Heart right ventricle (tissue), 16 donors: Measurements from ENCODE around the gene FHIT. TPM values are rescaled to one million over a fixed set of nuclear protein-coding genes. Genes with fewer than 3 reads are reported as not detected.

Experiments used
- ATAC-seq, 8 donors: fragments of 200-7000 bp; cut with Tn5 transposase; one replicate each; pipeline ENCODE4 v1.9.1; 2020; ENCODE audit warnings: mild to moderate bottlenecking in 8 of 8, moderate library complexity in 8 of 8, moderate number of reproducible peaks in 1 of 8
- DNase-seq, 2 donors: peaks; one replicate each; pipeline ENCODE4 v3.0.0-alpha.2; 2020
- H3K27ac ChIP-seq, 10 donors: fragments of 200-600 bp; sonication (generic) in 2 of 10; one replicate each; pipeline versions ENCODE4 v1.5.0 to v1.8.0; 2020 to 2022; ENCODE audit warnings: mild to moderate bottlenecking in 3 of 10
- H3K27me3 ChIP-seq, 7 donors: fragments of 200-600 bp; one replicate each; pipeline ENCODE4 v1.8.0; 2021 to 2022; ENCODE audit warnings: mild to moderate bottlenecking in 2 of 7
- H3K36me3 ChIP-seq, 9 donors: fragments of 200-600 bp; sonication (generic) in 1 of 9; one replicate each; pipeline versions ENCODE4 v1.5.0 to v1.8.0; 2020 to 2022; ENCODE audit warnings: mild to moderate bottlenecking in 2 of 9
- H3K4me1 ChIP-seq, 9 donors: fragments of 200-600 bp; sonication (generic) in 1 of 9; one replicate each; pipeline versions ENCODE4 v1.5.0 to v1.8.0; 2020 to 2022; ENCODE audit warnings: mild to moderate bottlenecking in 4 of 9
- H3K4me3 ChIP-seq, 10 donors: fragments of 200-600 bp; sonication (generic) in 2 of 10; one replicate each; pipeline versions ENCODE4 v1.5.0 to v1.8.0; 2020 to 2022; ENCODE audit warnings: mild to moderate bottlenecking in 7 of 10, moderate library complexity in 2 of 10
- H3K9me3 ChIP-seq, 11 donors: fragments of 200-600 bp in 10 of 11; sonication (generic) in 2 of 11; one replicate each; pipeline versions ENCODE4 v1.5.0 to v1.8.0; 2013 to 2022; ENCODE audit warnings: mild to moderate bottlenecking in 2 of 11, control low read depth in 1 of 11, moderate library complexity in 1 of 11
- WGBS, 2 donors: extraction: QIAGEN DNeasy Blood & Tissue Kit; methylation state at CpG; one replicate each; pipeline ENCODE4 v1.1.7; 2013; ENCODE audit warnings: inconsistent platforms in 1 of 2; 5-methylcytosine and 5-hydroxymethylcytosine counted together
- intact Hi-C, 10 donors: fragments of 100-400 bp; cut with DNase I; formaldehyde crosslinking; loops; one replicate each; pipeline versions ENCODE4 v1.11.1 to v1.14.2; 2022
- polyA plus RNA-seq, 2 donors: library from polyadenylated mRNA; stranded (reverse); fragments of 200-250 nt; gene quantifications; one replicate each; pipeline ENCODE4 v1.2.3, GENCODE V29; 2013
- total RNA-seq, 10 donors: library from RNA; stranded (reverse); fragmentation: NEBNext Ultra II Directional in 3 of 10; extraction: Animal tissue kit (Norgen Biotek cat#: 25700) in 3 of 10; gene quantifications; one replicate each; pipeline versions ENCODE4 v1.2.1 to v1.2.4, GENCODE V29; 2021 to 2023
- TF ChIP-seq, protein P1 (sequence below), 9 donors: fragments of 200-600 bp; sonication (generic) in 2 of 9; IDR thresholded peaks; one replicate each; pipeline versions ENCODE4 v1.5.0 to v1.8.0; 2021 to 2022; ENCODE audit warnings: antibody characterized with exemption in 9 of 9, mild to moderate bottlenecking in 5 of 9, moderate library complexity in 1 of 9
- donor health status: Arrhythmogenic right ventricular cardiomyopathy.
- donor health status: ischemic (EF 13 %, LVEDD 7.1; RV severe dilation, severe dysfunction).
- donor health status: healthy with polysubstance abuse.
- donor health status: DM: no; HTN: yes; CAD: no.
- donor health status: DM: no; HTN: no; CAD: no.
- donor health status: ischemic (EF 25% LVEDD 6.9; RV normal size, moderate dysfunction).
- donor health status: ischemic (EF 25% LVEDD 5.7; RV mildly dilated, moderate dysfunction).
- donor health status: healthy.
- donor health status: DM: yes; HTN: yes; CAD: no.
- donor health status: Ischemic cardiomyopathy.
- donor health status: ischemic (EF 35%, LVEDD 5.7; RV mildly dilated, moderate dysfunction).
- donor health status: nonischemic (EF 11% LVEDD 7.7; RV severe dilation, severe dysfunction).
- donor health status: DM: yes; HTN: yes; CAD: no.
- donor health status: PGD.
- donor health status: ischemic (EF 29% LVEDD 5.4; RV normal size, mild dysfunction).
- donor health status: nonischemic (EF 23%, LVEDD 6.1; RV moderate dilation, normal function).

Gene FHIT
- total and polyA plus RNA-seq, 12 donors, result 4.7 to 25.5 (median 18.3) TPM

DNA sequence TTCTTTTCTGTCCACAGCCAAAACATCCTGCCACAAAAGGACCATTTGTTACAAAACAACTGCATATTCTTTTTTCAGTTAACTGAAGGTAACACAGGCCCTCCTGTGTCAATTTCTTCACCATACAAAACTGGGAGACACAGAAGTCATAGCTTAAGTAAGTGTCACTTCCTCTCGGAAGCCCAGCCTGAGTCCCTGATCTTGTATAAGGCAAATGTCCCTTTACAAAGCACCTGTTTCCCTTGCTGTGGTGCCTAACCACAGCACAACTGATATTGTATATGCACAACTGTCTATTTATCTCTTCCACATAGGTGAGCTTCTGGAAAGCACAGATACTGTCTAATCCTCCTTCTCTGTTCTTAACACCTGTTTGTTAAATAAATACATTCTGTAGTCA lies 293.7 kb downstream of the FHIT start:
- ATAC-seq (no peak), DNase-seq (no peak)
- Histone ChIP-seq H3K27me3 (no peaks in the 10 kb centered on the region), H3K36me3 (no peaks in the 10 kb centered on the region), H3K4me3 (no peak overlapping the region), H3K9me3 (peaks cover 0 to 52% (median 10%) of the 10 kb centered on the region in 11 donors), H3K27ac (no peak overlapping the region), H3K4me1 (peaks cover 0 to 6% (median 0%) of the 10 kb centered on the region in 9 donors)
- WGBS, 2 donors, result 71 to 94% methylated on average over 1 of the region's 1 CpG
- TF ChIP-seq, protein P1, sequence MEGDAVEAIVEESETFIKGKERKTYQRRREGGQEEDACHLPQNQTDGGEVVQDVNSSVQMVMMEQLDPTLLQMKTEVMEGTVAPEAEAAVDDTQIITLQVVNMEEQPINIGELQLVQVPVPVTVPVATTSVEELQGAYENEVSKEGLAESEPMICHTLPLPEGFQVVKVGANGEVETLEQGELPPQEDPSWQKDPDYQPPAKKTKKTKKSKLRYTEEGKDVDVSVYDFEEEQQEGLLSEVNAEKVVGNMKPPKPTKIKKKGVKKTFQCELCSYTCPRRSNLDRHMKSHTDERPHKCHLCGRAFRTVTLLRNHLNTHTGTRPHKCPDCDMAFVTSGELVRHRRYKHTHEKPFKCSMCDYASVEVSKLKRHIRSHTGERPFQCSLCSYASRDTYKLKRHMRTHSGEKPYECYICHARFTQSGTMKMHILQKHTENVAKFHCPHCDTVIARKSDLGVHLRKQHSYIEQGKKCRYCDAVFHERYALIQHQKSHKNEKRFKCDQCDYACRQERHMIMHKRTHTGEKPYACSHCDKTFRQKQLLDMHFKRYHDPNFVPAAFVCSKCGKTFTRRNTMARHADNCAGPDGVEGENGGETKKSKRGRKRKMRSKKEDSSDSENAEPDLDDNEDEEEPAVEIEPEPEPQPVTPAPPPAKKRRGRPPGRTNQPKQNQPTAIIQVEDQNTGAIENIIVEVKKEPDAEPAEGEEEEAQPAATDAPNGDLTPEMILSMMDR (IDR thresholded peaks at IDR 0.05), result no peak
- intact Hi-C loops, result no loop called here

DNA sequence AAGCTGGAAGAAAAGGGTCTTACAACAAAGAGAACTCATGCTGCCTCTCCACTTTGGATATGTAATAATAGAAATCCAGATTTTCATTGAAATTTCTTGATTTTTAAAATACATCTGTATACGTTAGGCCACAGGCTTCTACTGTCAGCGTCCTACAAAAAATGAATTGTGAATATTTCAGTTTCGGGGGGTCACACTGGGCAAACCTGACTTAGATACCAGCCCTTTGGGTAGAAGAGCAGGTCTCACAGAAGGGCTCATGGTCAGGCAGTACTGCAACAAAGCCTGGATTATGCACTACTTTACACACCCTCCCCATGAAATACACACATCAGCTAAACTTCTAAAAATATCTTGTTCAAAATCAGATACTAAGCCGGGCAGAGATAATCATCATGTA lies 294.5 kb downstream of the FHIT start:
- TF ChIP-seq, protein P1 (IDR thresholded peaks at IDR 0.05), result no peak
- 87 to 92% methylated on average over 4 of the region's 4 CpGs for WGBS, 2 donors
- Histone ChIP-seq H3K27ac (no peak overlapping the region), H3K27me3 (no peaks in the 10 kb centered on the region), H3K4me1 (peaks cover 0 to 6% (median 0%) of the 10 kb centered on the region in 9 donors), H3K36me3 (no peaks in the 10 kb centered on the region), H3K9me3 (peaks cover 0 to 44% (median 10%) of the 10 kb centered on the region in 11 donors), H3K4me3 (no peak overlapping the region)
- DNase-seq (no peak), ATAC-seq (no peak)
- intact Hi-C loops, result no loop called here

DNA sequence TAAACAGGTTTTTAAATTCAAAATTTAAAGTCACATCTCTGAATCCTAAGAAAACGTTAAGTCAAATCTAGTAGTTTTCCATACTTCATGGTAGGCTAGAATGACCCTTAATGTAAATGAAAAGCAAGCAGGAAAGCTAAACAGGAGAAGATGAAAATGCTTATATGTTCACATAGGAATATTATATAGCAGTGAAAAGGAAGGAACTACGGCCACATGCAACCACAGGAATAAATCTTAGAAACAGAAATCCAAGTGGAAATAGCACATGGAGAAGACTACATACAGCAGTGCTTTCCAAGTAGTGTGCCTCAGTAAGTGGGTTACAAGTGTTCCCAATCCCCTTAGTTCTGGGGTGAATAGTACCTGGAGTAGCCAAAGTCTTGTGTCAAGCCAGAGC lies 296.2 kb downstream of the FHIT start:
- 93 to 98% methylated on average over 2 of the region's 2 CpGs for WGBS, 2 donors
- TF ChIP-seq, protein P1 (IDR thresholded peaks at IDR 0.05), result no peak

DNA sequence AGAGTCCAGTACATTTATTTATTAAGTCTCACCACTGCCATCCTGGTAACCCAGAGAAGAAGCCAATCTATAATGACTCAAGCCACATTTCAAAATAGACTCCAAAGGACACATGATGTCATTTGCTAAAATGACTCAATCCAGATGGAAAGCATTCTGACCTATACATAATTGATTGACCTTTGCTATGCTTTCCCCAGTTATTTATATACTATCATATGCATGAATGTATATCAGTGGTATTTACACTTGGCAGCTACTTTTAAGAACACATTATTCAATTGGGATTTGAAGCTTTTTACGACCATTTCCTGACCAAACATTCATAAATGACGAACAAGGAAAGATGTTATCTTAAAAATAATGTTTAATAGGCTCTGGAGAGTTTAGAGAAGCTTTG lies 297.2 kb downstream of the FHIT start:
- ATAC-seq, result no peak

More for the DNA sequence above, 296.2 kb downstream of the FHIT start:
- no peak overlapping the region for H3K27ac ChIP-seq
- ATAC-seq (no peak), DNase-seq (no peak)
- H3K4me3 ChIP-seq, result no peak overlapping the region
- peaks cover 0 to 6% (median 0%) of the 10 kb centered on the region in 9 donors for H3K4me1 ChIP-seq
- H3K36me3 ChIP-seq, result no peaks in the 10 kb centered on the region
- H3K9me3 ChIP-seq, result peaks cover 0 to 38% (median 10%) of the 10 kb centered on the region in 11 donors
- intact Hi-C loops, result no loop called here
- H3K27me3 ChIP-seq, result no peaks in the 10 kb centered on the region

More for the DNA sequence above, 297.2 kb downstream of the FHIT start:
- no peaks in the 10 kb centered on the region for H3K27me3 ChIP-seq
- TF ChIP-seq, protein P1 (IDR thresholded peaks at IDR 0.05), result no peak
- no peak overlapping the region for H3K4me3 ChIP-seq
- H3K36me3 ChIP-seq, result no peaks in the 10 kb centered on the region
- WGBS, 2 donors, result 38 to 53% methylated on average over 2 of the region's 2 CpGs
- H3K4me1 ChIP-seq, result peaks cover 0 to 6% (median 0%) of the 10 kb centered on the region in 9 donors
- DNase-seq, result no peak
- no peak overlapping the region for H3K27ac ChIP-seq
- intact Hi-C loops, result no loop called here
- H3K9me3 ChIP-seq, result peaks cover 0 to 38% (median 10%) of the 10 kb centered on the region in 11 donors
